Measurements from ENCODE around the gene C1QTNF6.

DNA sequence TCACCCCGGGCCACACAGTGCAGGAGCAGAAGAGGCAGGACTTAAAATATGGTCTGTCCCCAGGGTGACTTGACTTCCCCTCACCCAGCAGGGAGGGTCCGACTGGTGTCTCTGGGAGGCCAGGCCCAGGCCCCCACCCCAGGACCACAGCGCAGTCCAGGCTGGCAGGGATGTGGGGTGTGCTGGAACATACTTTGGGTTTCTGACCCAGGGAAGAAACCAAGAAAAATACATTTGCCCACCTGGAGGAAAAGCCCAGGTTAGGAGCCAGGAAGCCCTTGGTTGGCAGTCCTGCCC lies 5.2 kb downstream of the C1QTNF6 start:
- no peak for TF ChIP-seq SIN3A (IDR thresholded peaks at IDR 0.05; ENCODE audit: borderline replicate concordance, insufficient read depth, low read depth, low read length)
- TF ChIP-seq TCF7L2 (IDR thresholded peaks at IDR 0.05; ENCODE audit: low read depth, low read length): no peak

Measured in Panc1 (cell line).